HepG2 (cell line): ENCODE data around the gene UXS1.

ENCODE experiments used
- CHD4 ChIP-seq: fragments of 200-600 bp; sonication (generic); IDR thresholded peaks from 2 replicates; pipeline ENCODE4 v1.7.0; 2017; ENCODE audit warnings: mild to moderate bottlenecking, low read length, borderline replicate concordance
- CTCF ChIP-seq: sonication (generic); formaldehyde crosslinking; IDR thresholded peaks from 2 replicates; pipeline ENCODE4 v1.5.0; 2020; ENCODE audit warnings: mild to moderate bottlenecking, missing genetic modification reagents, moderate library complexity
- POLR2A ChIP-seq, 2 experiments: IDR thresholded peaks; 2 replicates each; pipeline ENCODE4 v1.6.1; 2011; ENCODE audit warnings: low read depth in 2 of 2, low read length in 2 of 2, mild to moderate bottlenecking in 1 of 2, moderate library complexity in 1 of 2; ENCODE audit not compliant: insufficient read depth in 1 of 2
- YY1 ChIP-seq: IDR thresholded peaks from 2 replicates; pipeline ENCODE4 v1.6.1; 2011; ENCODE audit warnings: low read length, low read depth, moderate library complexity, mild to moderate bottlenecking; ENCODE audit not compliant: insufficient read depth, insufficient replicate concordance
- ZNF777 ChIP-seq: sonication (generic); formaldehyde crosslinking; IDR thresholded peaks from 2 replicates; pipeline ENCODE4 v1.4.0; 2020; ENCODE audit warnings: missing genetic modification reagents

- TF ChIP-seq POLR2A (IDR thresholded peaks at IDR 0.05; ENCODE audit: insufficient read depth in 1 of 2, low read depth in 2 of 2, low read length in 2 of 2) (no peak), ZNF777 (CRISPR knock-in tag) (no peak), YY1 (no peak), CTCF (CRISPR knock-in tag) (no peak), CHD4 (no peak)
Measured at GRCh38 chr2:106207246-106207645, 13.1 kb upstream of the UXS1 start.
